Measurements from ENCODE around the gene FAM241B.

Gene FAM241B

DNA sequence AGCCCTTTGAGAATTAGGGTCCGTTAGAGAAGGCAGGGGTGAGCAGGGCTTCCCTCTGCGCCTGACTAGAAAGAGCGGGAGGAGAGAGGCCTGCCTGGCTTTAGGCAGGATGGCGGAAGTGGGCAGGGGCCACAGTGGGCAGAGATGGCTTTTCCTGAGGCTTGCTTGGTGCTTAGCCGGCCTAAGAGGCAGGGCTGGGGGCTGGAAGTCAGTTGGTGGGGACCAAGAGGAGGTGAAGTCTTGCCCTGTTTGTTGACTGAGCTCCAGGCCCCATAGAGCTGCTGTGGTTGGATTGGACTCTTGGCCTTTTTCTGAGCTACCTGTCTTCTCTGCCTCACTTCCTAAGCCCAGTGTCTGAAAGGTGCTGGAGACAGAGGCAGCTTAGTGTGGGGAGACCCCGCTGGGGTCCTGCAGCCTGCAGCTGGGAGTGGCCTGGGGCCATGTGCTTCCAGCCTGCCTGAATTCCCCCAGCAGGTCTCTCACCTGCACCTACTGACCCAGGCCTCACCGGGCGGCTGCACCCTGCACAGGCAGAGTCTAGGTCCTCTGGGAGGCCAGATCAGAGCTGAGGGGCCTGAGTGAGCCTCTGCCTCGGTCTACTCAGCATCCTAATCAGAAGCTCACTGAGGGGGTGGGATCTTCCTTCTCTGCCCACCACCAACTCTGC lies 4.8 kb downstream of the FAM241B start:
- DNase-seq (ENCODE audit: low spot score) = no peak

DNA sequence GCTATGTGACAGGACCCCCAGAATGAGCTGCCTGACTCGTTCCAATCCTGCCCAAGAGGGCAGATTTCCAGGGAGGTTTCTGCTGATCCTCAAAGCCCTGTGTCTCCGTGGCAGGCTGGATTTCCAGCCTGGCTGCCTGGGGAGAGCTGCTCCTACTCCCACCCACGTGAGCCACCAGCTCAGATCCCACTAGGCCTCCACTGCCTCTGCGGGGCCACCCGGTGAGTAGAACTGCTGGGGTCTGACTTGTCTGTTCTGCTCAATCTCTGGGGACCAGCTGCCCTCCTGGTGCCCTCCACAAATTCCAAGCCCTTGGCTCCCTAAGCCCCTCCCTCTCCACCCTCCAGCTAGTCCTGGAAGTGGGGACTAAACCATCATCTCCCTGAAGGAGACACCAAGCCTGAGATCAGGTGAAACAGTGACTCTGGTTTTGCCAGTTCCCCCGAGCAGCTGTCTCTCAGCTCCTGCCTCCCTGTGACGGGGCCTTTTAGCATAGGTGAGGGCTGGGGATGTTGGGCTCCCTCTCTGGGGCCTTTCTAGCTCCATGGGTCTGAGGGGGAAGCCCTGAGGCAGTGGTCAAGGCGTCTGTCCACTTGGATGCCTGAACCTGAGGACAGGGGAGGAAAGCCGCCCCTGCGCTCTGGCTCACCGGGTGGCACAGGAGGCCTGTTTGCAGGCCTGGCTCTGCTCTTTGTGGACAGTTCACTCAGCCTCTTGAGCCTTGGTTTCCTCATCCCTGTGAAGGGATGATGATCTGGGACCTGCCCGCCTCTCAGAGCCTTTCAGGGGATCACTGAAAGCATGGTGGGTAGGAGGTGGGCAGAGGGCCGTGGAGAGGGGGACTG lies 5.6 kb downstream of the FAM241B start:
- no peak for DNase-seq (ENCODE audit: low spot score)

DNA sequence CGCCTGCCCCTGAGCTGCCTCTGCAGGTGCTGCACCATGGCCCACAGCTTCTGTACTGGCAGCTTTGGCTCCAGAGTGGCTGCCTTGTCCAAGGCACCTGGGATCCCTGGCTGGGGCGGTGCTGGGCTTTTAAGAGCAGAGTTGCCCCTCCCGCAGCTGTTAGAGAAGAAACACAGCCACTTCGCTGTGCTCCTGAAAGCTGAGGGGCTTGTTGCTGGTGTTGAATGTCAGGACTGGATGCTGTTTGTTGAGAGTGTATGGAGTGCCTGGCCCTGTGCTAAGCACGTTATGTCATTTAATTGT lies 6.2 kb downstream of the FAM241B start:
- no peak for DNase-seq (ENCODE audit: low spot score)

DNA sequence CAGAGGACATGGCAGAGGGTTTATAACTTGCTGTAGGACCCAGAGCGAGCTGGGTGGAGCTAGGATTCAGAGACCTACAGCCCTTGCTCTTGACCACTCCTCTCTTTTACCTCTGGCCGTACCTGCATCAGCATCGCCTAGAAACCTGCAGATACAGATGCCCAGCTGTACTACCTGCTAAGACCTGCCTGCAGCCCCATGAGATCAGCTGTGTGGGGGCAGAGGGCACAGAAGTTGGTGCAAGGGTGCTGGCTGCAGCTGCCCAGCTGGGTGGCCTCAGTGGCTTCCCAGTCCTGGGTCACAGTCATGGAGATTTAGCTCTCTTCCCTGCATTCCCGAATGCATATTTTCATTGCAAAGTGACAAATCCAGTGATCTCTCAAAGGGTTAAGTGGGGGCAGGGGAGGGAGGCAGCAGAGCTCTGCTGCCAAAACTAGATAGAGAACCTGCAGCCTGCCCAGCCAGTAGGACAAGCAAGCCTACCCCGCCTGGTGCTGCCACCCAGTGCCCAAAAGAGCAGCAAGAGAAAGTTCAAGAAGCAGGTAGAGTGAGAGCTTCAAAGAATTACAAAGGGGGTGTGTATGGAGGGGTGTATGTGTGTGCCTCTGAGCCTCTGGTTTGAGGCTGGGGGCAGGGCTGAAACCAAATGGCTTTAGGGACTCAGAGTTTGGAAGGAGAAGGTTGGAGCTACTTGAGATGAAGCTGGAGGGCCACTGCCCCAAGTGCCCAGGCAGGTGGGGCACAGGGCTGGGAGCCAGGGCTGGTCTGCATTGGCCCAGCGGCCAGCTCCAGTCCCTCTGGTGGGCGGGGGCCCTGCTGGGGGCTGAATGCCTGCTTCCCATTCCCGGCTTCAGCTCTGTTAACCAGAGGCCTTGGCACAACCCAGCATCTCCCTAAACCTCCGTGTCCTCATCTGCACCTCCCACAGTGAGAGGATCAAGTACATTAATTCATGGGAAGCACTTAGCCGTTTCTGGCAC lies 6.9 kb downstream of the FAM241B start:
- no peak for DNase-seq (ENCODE audit: low spot score)

DNA sequence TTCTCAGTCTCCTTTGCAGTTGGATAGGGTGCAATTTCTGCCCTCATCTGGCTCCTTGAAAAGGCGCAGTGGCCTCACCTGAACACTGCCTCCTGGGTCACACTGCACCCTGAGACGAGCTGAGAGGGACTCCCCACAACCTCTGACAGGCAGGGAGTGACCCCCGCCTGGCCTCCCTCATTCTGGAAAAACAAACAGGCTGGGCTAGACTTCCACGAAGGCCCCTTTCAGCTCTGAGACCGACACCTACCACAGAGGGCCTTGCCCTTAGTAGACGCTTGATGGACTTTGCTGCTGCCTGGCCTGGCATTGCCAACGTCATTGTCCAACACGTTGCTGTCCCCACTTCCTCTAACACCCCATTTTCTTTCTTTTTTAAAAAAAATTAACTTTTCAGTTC lies 8.6 kb downstream of the FAM241B start:
- DNase-seq (ENCODE audit: low spot score) = no peak

DNA sequence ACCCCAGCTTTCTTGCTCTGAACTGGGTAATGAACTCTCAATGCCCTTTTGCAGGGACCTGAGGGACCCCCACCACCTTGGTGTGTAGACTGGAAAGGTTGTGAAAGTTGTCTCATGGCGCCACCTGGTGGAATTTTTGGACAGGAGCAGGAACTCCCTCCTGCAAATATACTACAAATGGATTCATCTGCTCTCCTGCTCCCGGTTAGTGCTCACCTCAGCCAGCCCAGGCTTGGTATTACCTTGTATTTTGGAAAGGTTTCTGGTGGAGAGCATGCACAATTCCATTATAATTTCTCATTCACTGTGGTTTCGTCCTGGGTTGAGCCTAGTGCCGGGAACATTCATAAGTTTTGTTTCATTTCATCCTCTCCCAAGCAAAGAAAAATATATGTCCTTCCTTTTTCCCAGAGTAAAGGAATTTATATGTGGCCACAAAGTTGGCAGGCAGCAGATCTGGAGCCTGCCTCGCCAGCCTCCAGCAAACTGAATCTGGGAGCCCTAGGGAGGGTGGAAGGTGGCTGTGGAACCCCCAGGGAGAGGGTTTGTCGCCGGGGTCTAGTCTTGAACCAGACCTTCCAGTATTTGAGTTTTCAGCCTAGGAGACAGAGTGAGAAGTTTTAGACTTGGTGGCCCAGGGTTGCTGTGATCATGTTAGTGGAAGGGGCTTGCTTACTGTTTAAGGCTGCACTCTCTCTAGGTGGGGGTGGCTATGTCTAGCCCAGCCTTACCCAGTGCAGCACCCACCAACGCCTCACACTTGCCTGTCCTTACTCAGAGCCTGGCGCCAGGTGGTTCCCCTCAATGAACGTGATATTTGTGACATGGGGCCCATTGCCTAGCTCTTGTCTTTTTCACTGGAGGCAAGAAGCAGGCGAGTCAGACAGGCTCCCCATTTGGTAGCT lies 9.5 kb downstream of the FAM241B start:
- peak; percentile 60 for DNase-seq (ENCODE audit: low spot score)

DNA sequence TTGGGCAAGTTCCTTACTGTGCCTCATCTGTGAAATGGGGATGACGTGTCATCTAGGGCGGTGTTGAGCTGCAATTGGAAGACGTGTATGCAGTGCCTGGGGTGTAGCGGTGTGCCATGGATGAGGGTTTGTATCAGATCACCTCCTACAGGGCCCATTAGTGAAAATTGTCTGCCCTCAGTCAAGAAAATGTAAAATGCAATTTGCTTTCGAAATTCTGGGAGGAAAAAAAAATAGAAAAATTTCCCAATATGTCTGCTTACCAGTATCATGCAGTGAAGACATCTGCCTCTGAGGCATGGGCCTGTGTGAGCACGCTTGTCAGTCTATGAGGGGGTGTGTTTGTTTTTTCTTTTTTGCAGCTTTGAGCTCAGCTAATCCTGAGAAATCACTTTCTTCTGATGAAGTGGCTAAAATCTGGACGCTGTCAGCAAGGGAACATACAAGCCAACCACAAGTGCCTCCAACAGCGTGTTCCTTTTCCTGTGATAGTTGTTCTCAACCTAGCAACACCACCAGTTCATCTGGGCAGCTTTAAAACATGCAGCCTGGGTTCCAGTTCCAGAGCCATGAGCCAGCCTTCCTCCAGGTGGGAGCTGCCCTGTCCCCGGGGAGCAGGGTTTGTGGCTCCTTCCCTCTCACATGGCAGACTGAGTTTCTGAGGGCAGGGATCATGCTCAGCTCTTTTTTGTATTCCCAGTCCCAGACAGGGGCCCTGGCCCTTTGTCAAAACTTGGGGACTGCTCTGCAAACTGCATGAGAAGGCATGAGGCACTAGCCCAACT lies 10.3 kb downstream of the FAM241B start:
- DNase-seq (ENCODE audit: low spot score) = no peak

DNA sequence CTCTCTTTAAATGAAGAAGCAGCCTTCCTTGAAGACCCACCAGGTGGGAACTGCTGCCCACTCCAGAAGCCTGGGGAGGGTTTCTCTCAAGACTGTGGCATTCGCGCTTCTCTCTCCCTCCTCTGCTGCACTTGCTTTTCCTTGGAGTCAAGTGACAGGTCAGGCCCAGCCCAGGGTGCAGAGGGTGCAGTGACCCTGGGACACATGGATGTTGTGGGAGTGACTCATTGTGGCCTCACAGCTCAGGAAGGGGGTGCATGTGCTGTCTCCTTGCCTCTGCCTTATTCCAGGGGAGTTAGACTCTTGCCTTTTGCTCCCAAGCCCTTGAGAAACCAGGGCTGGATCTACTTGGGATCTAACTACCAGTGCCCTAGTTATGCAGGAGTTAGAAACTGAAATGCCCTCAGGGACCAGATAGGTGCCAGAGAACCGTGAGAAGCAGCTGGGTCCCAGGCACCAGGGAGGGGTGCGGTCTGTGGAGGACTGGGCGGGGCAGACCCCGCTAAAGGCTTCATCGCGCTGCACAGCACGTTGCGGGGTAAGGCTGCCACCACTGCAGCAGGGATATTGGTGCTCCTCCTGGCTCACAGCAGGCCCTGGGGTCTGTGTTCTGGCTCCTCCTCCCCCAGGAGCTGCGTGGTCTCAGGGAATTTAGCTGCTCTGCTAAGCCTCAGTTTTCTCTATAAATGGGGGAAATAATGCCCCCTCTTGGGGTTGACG lies 11.4 kb downstream of the FAM241B start:
- DNase-seq (ENCODE audit: low spot score) = no peak

DNA sequence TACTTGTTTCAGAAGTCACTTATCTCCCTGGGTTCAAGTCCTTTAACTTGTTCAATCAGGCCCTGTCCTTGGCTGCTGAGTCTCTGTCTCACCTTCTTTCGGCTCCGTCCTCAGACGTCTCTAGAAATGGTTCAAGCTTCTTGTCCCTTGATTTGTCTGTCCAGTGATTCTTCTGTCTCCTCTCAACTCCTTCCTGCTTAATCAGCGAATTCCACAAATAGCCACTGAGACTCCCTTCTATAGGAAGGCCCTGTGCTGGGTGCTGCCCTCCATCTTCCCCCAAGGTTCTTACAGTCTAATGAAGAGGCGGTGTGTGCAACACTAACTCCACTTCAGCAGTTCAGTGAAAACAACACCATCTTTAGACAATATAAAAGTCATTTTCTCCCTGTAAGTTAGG lies 12.7 kb downstream of the FAM241B start:
- DNase-seq (ENCODE audit: low spot score) = no peak

DNA sequence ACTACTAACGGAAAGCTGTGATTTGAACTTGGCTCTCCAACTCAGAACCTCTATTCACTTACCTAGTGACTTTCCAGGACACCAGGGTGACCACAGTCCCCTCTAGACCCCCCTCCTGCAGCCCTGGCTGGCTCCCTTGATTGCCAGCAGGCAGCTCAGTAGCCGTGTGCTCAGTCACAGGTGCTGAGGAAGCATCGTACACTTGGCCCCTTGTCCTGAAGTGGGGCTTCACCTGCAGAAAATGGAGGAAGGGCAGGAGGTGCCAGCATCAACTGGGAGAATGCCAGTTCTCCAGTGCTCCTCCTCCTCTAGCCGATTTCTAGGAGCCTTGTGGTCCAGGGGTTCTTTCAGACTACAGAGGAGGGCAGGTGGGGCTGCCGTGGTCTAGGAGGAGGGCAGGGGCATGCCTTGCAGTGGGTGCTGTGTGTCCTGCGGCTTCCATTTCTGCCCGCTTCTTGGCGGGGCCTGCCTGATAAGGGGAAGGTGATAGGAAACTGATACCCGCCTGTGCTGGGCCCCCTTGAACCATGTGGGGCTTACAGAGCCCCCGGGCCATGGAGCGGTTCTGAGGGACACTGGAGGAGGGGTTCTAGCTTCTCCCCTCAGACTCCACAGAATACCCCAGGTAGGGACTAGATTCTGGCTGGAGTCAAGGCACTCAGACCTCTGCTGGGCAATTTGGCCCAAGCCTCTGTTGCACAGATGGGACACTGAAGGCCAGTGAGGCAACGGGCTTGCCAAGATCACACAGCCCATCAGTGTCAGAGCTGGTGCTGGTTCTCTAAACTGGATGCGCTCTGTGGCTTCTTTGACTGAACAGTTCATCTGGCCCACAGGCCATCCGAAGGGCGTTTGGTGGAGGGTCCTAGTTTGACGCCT lies 14.0 kb downstream of the FAM241B start:
- DNase-seq (ENCODE audit: low spot score) = no peak

DNA sequence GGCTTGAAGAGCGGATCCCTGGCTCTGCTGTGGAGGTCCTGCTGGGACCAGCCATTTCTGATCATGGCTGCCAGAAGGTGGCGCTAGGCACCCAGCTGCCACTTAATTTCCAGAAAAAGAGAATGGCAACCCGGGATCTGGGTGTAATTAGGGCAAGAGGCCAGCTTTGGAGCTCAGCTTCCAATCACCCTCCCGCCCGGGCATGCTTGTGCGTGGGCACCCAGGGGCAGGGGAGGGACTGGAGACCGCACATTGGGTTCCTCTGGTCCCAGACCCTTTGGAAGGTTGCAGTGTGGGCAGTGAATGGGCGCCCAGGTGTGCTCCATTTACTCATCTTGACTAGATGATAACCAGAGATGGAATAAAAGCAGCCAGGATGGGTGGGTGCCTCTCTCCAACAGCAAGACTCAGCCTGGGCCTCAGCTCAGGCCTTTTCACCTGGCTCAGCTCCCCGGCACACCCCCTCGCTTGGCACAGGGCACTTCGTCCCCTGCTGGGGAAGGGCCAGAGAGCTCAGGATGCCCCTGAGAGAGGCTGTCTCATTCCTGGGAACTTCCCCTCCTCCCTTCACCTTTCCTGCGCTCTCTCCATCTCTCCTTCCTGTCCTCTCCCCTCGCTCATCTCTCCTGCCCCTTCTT lies 14.7 kb downstream of the FAM241B start:
- DNase-seq (ENCODE audit: low spot score) = no peak

DNA sequence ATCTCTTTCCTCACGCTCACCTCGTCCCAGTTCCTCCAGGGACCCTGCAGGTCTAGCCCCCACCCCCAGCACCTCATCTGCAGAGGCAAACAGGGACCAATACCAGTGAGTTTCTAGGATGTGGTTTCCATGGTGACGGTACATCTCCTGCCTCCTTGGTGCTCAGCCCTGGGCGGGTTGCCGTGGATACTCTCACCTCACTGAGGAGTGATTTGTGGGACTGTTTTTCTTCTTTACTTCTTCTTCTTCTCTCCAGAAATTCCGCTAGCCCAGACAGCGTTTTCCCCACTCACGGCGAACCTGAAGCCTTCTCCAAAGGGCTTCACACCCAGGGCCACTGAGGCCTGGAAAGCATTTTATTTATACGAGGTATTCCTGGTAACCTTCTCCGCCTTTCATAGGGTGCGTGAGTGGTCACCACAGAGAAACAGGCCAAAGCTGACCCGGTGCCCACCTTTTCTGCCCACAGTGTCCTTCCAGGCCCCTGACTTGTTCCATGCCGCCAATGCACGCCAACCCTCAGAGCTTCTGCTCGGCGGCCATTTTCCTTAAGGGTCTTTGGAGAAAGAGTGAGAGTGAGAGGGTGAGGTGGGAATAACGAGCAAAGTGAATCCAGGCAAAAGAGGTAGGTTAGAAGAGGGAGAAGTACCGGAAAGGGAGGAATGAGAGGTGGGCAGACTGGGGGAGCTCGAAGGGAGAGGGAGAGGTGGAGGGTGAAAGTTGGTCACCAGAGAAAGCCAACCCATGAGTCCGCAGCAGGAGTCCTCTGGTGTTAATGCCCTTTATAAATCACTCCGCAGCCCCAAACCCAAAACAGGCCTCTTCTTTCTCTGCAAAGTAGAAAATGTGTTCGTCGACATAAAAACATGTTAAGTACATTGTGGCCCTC lies 15.5 kb downstream of the FAM241B start:
- no peak for DNase-seq (ENCODE audit: low spot score)

DNA sequence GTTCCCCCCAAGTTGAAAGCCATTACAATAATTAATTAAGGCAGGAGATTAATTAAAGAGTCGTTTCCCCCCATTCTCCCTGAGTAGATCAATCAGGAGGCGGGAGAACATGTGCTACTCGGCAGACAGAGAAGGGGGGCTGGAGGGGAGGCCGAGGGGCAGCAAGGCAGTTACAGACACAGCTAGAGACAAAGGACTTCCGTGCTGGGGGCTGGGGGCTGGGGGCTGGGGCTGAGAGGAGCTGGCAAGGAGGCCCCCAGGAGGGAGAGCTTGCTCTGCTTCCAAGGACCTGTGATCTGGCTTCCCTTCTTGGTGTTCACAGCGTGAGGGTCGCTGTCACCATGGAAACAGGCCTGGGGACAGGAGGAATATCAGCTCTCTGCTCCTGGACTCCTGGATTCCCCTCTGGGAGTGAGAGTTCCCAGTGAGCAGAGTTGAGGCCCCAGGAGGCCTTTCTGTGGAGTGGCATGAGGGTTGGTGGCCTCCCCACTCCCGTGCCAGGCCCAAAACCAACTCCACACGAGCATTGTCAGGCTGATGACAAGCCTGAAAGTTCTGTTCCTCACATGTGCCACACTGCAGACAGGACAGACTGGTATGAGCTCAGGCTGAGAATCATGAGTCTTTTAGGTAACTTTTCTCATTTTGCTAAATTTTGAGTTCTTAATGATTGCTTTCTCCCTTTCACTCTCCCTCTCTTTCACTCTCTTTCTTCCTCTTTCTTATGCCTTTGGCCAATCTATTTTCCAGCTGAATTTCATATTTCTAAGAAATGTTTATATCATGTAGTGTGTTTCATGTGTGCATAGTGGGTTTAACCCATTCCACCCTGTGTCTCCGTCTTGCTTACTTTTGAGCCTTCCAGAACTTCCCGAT lies 16.4 kb downstream of the FAM241B start:
- no peak for DNase-seq (ENCODE audit: low spot score)

DNA sequence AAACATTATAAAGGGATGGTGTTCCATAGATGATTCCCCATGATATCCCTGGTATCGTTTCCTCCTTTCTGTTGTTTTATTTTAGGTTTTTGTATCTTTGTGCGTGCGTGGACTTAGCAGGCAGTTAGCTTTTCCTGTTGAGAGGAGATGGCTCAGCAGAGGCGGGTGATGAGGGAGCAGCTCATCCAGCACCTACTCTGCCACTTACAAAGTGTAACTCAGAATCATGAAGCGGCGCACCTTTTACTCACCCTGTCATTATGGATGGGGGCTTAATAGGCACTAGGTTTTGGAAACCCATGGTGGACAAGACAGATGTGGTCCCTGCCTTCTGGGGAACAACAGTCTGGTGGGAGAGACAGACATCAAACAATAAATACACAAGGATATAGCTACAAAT lies 17.1 kb downstream of the FAM241B start:
- no peak for DNase-seq (ENCODE audit: low spot score)

DNA sequence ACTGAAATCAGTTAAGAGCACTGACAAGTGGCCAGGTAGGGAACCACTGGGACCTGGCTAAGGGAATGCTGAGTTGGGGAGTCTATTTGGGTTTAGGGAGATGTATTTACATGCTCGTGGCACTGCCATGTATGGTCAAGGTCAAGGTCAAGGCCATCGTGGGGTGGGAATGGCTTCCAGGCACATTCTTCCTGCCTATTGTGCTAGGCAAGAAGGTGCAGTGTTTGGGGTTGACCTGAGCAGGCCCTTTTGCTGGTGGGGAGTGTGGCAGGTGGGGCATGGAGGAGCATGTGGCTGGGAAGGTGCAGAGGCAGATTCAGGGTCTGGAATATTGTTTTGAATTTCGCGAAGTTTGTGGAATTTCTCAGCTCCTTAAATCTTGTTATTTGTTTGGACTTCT lies 17.8 kb downstream of the FAM241B start:
- DNase-seq (ENCODE audit: low spot score) = no peak

DNA sequence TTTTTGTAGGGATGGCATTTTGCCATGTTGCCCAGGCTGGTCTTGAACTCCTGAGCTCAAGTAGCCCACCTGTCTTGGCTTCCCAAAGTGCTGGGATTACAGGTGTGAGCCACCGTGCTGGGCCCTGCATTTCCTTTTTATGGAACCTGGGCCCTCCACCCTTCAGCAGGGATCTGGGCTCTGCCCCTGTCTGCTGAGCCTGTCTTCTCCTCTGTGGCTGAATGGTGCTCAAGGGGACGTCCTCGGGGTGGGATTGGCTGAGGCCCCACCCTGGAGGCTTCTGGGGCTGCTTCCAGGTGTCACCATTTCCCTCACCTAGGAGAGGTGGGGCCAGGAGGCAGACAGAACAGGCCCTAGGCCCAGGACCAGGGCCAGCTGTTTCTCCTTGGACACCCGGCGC lies 18.4 kb downstream of the FAM241B start:
- DNase-seq (ENCODE audit: low spot score) = no peak

Measured in hematopoietic multipotent progenitor cell treated with erythropoietin and hydrocortisone succinate and interleukin-3 and kit ligand, for 17 days (in vitro differentiated cells).